GM19324 (cell line): ENCODE results near the gene DHRS9.
"Not testable (repeated sequence)": the region's sequence is repeated elsewhere in the genome, so short reads cannot be mapped to it uniquely, and the experiment has no call there.

Source experiments
- ATAC-seq: cut with Tn5 transposase; IDR thresholded peaks from one replicate; pipeline ENCODE4 v1.9.1; 2021; ENCODE audit warnings: mild to moderate bottlenecking, moderate library complexity; ENCODE audit not compliant: unreplicated experiment, low FRiP score

Gene DHRS9

DNA sequence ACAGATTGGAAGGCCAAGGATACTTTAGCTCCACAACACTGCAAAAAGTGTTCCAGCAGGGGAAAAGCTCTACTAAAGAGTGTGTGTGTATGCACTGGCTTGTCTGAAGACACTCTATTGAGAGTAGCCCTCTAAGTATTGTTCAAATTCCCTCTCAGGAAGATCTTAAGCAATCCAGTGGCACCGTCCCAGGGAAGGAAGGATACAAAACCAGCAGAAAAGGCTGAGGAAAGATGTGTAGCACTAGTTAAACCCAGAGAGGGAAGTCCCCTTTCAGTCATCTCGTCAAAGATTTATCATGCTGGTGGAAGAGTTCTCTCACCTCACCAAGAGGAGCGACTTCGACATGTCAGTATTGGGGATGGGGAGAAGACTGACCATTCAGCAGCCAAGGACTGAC is 50.5 kb downstream of the DHRS9 start:
- no peak for ATAC-seq

DNA sequence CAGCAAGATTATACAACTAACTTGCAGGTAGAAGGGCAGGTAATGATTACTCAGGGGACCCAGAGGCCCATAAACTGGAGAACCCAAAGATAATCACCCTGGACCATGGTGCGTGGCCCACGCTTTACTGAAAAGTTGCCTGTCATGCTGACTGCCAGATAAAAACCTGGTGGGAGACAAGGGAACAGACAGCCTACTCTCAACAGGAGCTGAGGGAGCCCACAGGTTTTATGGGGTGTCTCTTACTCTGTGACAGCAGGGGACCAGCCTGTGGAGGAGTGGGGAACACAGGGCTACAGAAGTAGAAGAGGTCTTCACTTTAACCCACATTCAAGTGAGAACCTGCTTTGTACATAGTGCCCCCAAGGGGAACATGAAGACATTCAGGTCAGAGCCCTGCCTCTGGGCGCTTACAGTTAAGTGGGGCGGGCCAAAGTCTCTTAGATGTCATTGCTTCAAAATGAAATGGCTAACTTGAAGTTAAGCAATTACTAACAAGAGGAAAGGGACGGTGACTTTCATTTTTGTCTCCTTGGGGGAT is 60.4 kb downstream of the DHRS9 start:
- no peak for ATAC-seq

- no peak for ATAC-seq
Measured at GRCh38 chr2:169131587-169132512, 62.5 kb downstream of the DHRS9 start.

DNA sequence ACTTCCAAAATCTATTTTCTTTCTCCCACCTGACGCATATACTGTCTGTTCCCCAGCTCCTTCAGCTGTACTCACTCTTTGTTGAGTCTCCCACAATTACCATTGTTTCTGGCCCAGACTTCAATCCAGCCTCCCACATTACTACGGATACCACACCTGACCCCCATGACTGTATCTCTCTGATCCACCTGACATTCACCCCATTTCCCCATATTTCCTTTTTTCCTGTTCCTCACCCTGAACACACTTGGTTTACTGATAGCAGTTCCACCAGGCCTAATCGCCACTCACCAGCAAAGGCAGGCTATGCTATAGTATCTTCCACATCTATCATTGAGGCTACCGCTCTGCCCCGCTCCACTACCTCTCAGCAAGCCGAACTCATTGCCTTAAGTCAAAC is 64.9 kb downstream of the DHRS9 start:
- not testable (repeated sequence) for ATAC-seq

- ATAC-seq: not testable (repeated sequence)
Measured at GRCh38 chr2:169136428-169136827, 67.1 kb downstream of the DHRS9 start.

GRCh38 chr2:169136885-169137534 is 67.6 kb downstream of the DHRS9 start:
- no peak for ATAC-seq

GRCh38 chr2:169137924-169138323 is 68.6 kb downstream of the DHRS9 start:
- ATAC-seq: no peak

GRCh38 chr2:169139145-169139544 is 69.8 kb downstream of the DHRS9 start:
- ATAC-seq: no peak

DNA sequence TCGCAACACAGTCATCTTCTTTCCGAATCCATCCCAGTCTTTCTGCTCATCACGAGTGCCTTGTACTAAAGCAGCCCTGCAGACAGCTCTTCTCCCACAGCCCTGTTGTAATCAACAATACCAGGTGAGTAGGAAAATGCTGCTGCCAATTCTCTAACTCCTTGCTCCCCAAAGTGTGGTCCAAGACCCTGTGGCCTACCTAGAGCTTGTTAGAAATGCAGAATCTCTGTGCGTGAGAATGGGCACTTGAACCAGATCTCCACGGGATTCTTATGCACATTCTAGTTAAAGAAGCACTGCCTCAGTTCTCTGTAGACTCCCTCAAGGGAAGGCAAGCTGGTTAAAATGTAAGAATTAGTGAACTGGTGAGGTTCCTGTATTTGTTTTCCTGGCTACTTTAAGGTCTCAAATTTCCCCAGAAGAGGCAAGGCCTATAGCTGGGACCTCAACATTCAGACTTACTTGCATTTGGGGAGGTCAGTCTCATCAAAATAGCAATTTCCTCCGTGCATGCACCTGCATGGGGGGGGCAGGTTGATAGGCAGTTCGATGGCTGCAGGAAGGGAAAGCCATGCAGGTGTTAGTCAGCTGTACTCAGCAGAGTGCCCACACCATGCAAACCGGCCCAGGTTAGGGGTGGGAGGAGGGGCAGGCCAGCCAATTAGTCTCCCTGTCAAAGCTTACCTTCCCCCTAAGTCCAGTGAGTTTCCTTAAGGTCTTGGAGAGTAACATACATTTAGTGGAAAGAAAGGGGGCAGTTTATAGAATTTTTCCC is 70.8 kb downstream of the DHRS9 start:
- ATAC-seq: no peak

DNA sequence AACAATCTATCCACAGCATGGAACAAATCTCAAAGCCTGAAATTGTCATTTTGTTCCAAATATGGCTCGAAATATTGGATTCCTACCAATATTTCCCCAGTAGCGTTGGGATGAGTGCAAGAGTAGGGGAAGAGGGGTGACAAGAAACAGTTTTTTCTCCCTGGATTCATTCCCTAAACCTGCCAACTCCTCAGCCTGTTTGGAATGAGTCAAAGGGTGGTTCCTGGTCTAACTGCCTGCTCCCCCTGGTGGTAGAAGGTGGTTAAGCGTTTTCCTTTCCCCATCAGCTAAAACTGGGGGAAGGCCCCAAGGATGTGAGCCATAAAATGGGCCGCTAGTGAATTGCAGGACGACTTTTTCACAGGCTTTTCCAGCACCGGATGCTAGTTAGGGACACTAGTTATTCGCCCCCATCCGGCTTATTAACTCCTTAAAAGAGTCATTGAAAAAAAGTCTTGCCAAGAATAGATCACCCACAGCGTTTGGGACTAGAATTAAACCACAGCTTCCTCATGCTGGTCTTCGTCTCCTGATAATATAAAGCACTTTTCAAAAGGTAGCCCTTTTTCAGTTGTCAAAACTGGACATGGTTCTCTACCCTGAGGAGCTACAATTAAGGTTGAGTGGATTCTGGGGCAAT is 72.5 kb downstream of the DHRS9 start:
- ATAC-seq: no peak

DNA sequence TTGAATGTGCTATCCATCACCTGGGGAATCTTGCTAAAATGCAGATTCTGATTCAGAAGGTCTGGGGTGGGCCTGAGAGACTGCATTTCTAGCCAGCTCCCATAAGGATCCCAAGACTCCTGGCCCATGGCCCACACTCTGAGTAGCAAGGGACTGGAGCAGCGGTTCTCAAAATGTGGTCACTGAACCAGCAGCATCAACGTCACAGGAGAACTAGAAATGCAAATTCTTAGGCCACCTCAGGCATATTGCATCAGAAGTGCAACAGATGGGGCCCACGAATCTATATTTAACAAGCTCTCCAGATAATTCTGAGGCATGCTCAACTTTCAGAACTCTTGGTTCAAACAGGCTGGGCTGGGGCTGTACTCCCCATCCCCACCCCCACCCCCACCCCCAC is 74.6 kb downstream of the DHRS9 start:
- no peak for ATAC-seq
